ENCODE data around the gene SFMBT2.

The SFMBT2 gene

GRCh38 chr10:7410862-7411670, at the start of gene SFMBT2:
TSS of gene SFMBT2 (minus strand) at chr10:7411034. CDS start at chr10:7381898, 29,136 bp downstream.
- peak; percentile 64 for DNase-seq

- DNase-seq = no peak
Observed at GRCh38 chr10:7460006-7460405, 49.2 kb upstream of the SFMBT2 start.

- DNase-seq = no peak
Observed at GRCh38 chr10:7458556-7458955, 47.7 kb upstream of the SFMBT2 start.

- DNase-seq = no peak
Observed at GRCh38 chr10:7457478-7458316, 46.9 kb upstream of the SFMBT2 start.

GRCh38 chr10:7449063-7449695, 38.3 kb upstream of the SFMBT2 start:
- DNase-seq = no peak

GRCh38 chr10:7445474-7446185, 34.8 kb upstream of the SFMBT2 start:
- no peak for DNase-seq

- DNase-seq = no peak
Observed at GRCh38 chr10:7444551-7445121, 33.8 kb upstream of the SFMBT2 start.

- DNase-seq = no peak
Observed at GRCh38 chr10:7443036-7443435, 32.2 kb upstream of the SFMBT2 start.

- no peak for DNase-seq
Observed at GRCh38 chr10:7441403-7442147, 30.7 kb upstream of the SFMBT2 start.

GRCh38 chr10:7439696-7440095, 28.9 kb upstream of the SFMBT2 start:
- no peak for DNase-seq

- DNase-seq = no peak
Observed at GRCh38 chr10:7438196-7438986, 27.6 kb upstream of the SFMBT2 start.

GRCh38 chr10:7436490-7437100, 25.8 kb upstream of the SFMBT2 start:
- DNase-seq = no peak

- DNase-seq = no peak
Observed at GRCh38 chr10:7435674-7436073, 24.8 kb upstream of the SFMBT2 start.

- DNase-seq = no peak
Observed at GRCh38 chr10:7434378-7434777, 23.5 kb upstream of the SFMBT2 start.

GRCh38 chr10:7433861-7434260, 23.0 kb upstream of the SFMBT2 start:
- DNase-seq = no peak

GRCh38 chr10:7432884-7433726, 22.3 kb upstream of the SFMBT2 start:
- DNase-seq = no peak

GRCh38 chr10:7428673-7429350, 18.0 kb upstream of the SFMBT2 start:
- no peak for DNase-seq

GRCh38 chr10:7426349-7426748, 15.5 kb upstream of the SFMBT2 start:
- no peak for DNase-seq

- DNase-seq = no peak
Observed at GRCh38 chr10:7425691-7426090, 14.9 kb upstream of the SFMBT2 start.

All from stimulated activated CD4-positive, alpha-beta T cell treated with anti-CD3 and anti-CD28 coated beads, Interleukin-4, amount 100 ng/mL, for 1 hour (primary cell).